Brain microvascular endothelial cell (primary cell): ENCODE results near the gene APOA5.
"Not testable (repeated sequence)": the region's sequence is repeated elsewhere in the genome, so short reads cannot be mapped to it uniquely, and the experiment has no call there.

ENCODE experiments used
- DNase-seq: peaks from one replicate; pipeline ENCODE4 v3.0.0-alpha.2; 2020
- H3K27ac ChIP-seq: fragments of 250-450 bp; sonication (Bioruptor Pico); 2 replicates; pipeline ENCODE4 v1.5.1; 2020; ENCODE audit warnings: mild to moderate bottlenecking, moderate library complexity
- H3K27me3 ChIP-seq: fragments of 250-450 bp; sonication (Bioruptor Pico); replicated peaks from 2 replicates; pipeline ENCODE4 v1.5.1; 2020; ENCODE audit warnings: mild to moderate bottlenecking
- H3K36me3 ChIP-seq: fragments of 250-450 bp; sonication (Bioruptor Pico); replicated peaks from 2 replicates; pipeline ENCODE4 v1.5.1; 2020; ENCODE audit warnings: mild to moderate bottlenecking
- H3K4me3 ChIP-seq: 2 replicates; pipeline ENCODE4 v1.5.1; 2011; ENCODE audit warnings: low read depth, mild to moderate bottlenecking, control low read depth, low read length, moderate library complexity
- in situ Hi-C: cut with HindIII; loops from 2 replicates; pipeline ENCODE4 v1.10.0; 2017; ENCODE audit warnings: low sequenced_read_pairs, low pct_ligation_motif_present
- TF ChIP-seq, protein P1 (sequence below): IDR thresholded peaks from 2 replicates; pipeline ENCODE4 v1.5.1; 2011; ENCODE audit warnings: low read depth, mild to moderate bottlenecking, moderate library complexity, low read length, control low read depth, inconsistent platforms; ENCODE audit errors: missing control alignments

APOA5 gene

GRCh38 chr11:116762132-116762531, 29.5 kb downstream of the APOA5 start:
- Histone ChIP-seq H3K27ac (no peak overlapping the region), H3K36me3 (peaks cover 45% of the 10 kb centered on the region), H3K27me3 (no peaks in the 10 kb centered on the region), H3K4me3 (no peak overlapping the region)
- no peak for DNase-seq
- in situ Hi-C loops, result no loop called here
- TF ChIP-seq, protein P1, sequence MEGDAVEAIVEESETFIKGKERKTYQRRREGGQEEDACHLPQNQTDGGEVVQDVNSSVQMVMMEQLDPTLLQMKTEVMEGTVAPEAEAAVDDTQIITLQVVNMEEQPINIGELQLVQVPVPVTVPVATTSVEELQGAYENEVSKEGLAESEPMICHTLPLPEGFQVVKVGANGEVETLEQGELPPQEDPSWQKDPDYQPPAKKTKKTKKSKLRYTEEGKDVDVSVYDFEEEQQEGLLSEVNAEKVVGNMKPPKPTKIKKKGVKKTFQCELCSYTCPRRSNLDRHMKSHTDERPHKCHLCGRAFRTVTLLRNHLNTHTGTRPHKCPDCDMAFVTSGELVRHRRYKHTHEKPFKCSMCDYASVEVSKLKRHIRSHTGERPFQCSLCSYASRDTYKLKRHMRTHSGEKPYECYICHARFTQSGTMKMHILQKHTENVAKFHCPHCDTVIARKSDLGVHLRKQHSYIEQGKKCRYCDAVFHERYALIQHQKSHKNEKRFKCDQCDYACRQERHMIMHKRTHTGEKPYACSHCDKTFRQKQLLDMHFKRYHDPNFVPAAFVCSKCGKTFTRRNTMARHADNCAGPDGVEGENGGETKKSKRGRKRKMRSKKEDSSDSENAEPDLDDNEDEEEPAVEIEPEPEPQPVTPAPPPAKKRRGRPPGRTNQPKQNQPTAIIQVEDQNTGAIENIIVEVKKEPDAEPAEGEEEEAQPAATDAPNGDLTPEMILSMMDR, result no peak

GRCh38 chr11:116756044-116756443, 35.6 kb downstream of the APOA5 start:
- in situ Hi-C loops, DNase-seq, H3K4me3 ChIP-seq, H3K27ac ChIP-seq, H3K27me3 ChIP-seq: not testable (repeated sequence)
- peaks cover 50% of the 10 kb centered on the region for H3K36me3 ChIP-seq

DNA sequence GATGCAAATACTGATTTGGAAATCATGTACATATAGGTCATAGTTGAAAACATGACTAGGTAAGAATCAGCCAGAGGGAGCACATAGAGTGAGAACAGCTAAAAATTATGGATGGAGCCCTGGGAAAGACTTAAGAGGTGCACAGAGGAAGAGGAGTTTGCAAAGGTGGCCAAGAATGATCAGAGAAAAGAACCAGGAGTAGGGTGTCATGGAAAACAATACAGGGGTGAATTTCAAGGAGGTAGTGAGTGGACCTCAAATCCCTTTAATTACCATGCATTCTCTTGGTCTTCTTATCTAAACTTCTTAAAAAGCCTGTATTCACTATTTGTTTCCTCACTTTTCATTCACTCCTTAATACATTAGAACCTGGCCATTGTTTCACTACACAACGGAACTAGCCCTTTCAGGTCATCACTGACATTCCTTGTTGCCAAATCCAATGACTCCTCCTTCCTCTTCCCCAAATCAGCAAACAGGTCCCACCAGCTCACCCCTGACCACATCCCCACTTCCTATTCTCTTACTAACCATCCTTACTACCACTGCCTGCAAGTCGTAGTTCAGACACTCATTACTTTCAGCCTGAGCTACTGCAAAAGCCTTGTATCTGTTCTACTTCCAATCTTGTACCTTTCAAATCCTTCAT, 41.5 kb downstream of the APOA5 start:
- DNase-seq, result no peak
- Histone ChIP-seq H3K36me3 (peaks cover 25% of the 10 kb centered on the region), H3K27me3 (no peaks in the 10 kb centered on the region), H3K27ac (no peak overlapping the region), H3K4me3 (no peak overlapping the region)
- in situ Hi-C loops, result no loop called here
- TF ChIP-seq, protein P1, result no peak

- in situ Hi-C loops, result no loop called here
- peak overlapping the region; percentile 17 for H3K27ac ChIP-seq
- no peak overlapping the region for H3K4me3 ChIP-seq
- DNase-seq, result peak; percentile 58
- H3K36me3 ChIP-seq, result no peaks in the 10 kb centered on the region
- TF ChIP-seq, protein P1, result no peak
- H3K27me3 ChIP-seq, result no peaks in the 10 kb centered on the region
Observed at GRCh38 chr11:116742104-116742503, 49.6 kb downstream of the APOA5 start.

DNA sequence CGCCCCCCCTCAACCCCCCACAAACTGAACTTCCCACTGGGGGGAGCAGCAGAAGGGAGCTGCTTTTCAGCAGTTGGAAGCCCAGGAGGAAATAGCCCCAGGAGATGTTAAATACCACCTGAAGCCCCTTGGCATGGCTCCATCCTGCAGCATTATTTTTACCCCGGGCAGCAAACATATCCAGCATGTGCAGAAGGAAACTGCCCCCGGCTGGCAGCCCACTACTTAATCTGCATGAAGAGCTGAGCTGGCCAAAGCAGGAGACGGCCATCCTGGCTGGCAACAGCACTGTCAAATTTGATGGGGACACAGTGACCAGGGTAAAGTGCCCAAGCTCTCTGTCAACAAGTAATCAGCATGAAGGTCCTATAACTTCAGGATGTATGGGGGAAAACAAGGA, 50.9 kb downstream of the APOA5 start:
- in situ Hi-C loops, result no loop called here
- H3K27me3 ChIP-seq, result no peaks in the 10 kb centered on the region
- TF ChIP-seq, protein P1, result no peak
- DNase-seq, result no peak
- no peaks in the 10 kb centered on the region for H3K36me3 ChIP-seq
- no peak overlapping the region for H3K27ac ChIP-seq
- no peak overlapping the region for H3K4me3 ChIP-seq
